GM23338 (cell line): Measurements from ENCODE around the gene IRGC. TPM values are rescaled to one million over a fixed set of nuclear protein-coding genes. Genes with fewer than 3 reads are reported as not detected.

Experiments used
- ATAC-seq: fragments of 200-7000 bp; cut with Tn5 transposase; 3 replicates; pipeline ENCODE4 v1.9.1; 2020
- DNase-seq: peaks from one replicate; pipeline ENCODE4 v3.0.0-alpha.2; 2015; ENCODE audit warnings: low spot score
- H2AFZ ChIP-seq: fragments of 200-600 bp; sonication (generic); 2 replicates; pipeline ENCODE4 v1.8.0; 2016; ENCODE audit warnings: antibody characterized with exemption, mild to moderate bottlenecking, moderate library complexity
- H3F3A ChIP-seq: fragments of 200-600 bp; sonication (generic); replicated peaks from 2 replicates; pipeline ENCODE4 v1.8.0; 2017; ENCODE audit warnings: antibody characterized with exemption, mixed run types, low read depth
- H3K27ac ChIP-seq: fragments of 200-600 bp; sonication (generic); 2 replicates; pipeline ENCODE4 v1.6.1; 2016; ENCODE audit warnings: low read depth
- H3K27me3 ChIP-seq: fragments of 200-600 bp; sonication (generic); 2 replicates; pipeline ENCODE4 v1.8.0; 2016; ENCODE audit warnings: mild to moderate bottlenecking, mixed run types, moderate library complexity; ENCODE audit not compliant: insufficient read depth
- H3K36me3 ChIP-seq: fragments of 200-600 bp; sonication (generic); 2 replicates; pipeline ENCODE4 v1.8.0; 2016; ENCODE audit warnings: mild to moderate bottlenecking; ENCODE audit not compliant: insufficient read depth
- H3K4me1 ChIP-seq: fragments of 200-600 bp; sonication (generic); 2 replicates; pipeline ENCODE4 v1.8.0; 2016; ENCODE audit warnings: mild to moderate bottlenecking, moderate library complexity; ENCODE audit not compliant: insufficient read depth
- H3K4me2 ChIP-seq: fragments of 200-600 bp; sonication (generic); 2 replicates; pipeline ENCODE4 v1.7.1; 2017; ENCODE audit warnings: mixed run types
- H3K4me3 ChIP-seq: fragments of 200-600 bp; sonication (generic); 2 replicates; pipeline ENCODE4 v1.6.1; 2016; ENCODE audit warnings: mixed run types
- H3K79me2 ChIP-seq: fragments of 200-600 bp; sonication (generic); replicated peaks from 2 replicates; pipeline ENCODE4 v1.8.0; 2017; ENCODE audit warnings: mild to moderate bottlenecking; ENCODE audit not compliant: insufficient read depth
- H3K9me2 ChIP-seq: fragments of 200-600 bp; sonication (generic); 2 replicates; pipeline ENCODE4 v1.8.0; 2017; ENCODE audit not compliant: insufficient read depth
- H4K20me1 ChIP-seq: fragments of 200-600 bp; sonication (generic); replicated peaks from 2 replicates; pipeline ENCODE4 v1.8.0; 2017; ENCODE audit warnings: mild to moderate bottlenecking; ENCODE audit not compliant: insufficient read depth
- H3K27ac Mint-ChIP-seq: 2 replicates; pipeline ENCODE4 v1.8.0; 2020; ENCODE audit warnings: inconsistent platforms, mild to moderate bottlenecking, moderate library complexity, mixed read lengths
- H3K27me3 Mint-ChIP-seq: 3 replicates; pipeline ENCODE4 v1.8.0; 2022; ENCODE audit warnings: low read depth, mild to moderate bottlenecking, moderate library complexity, mixed read lengths, inconsistent platforms; ENCODE audit not compliant: insufficient read depth, poor library complexity
- H3K36me3 Mint-ChIP-seq: 3 replicates; pipeline ENCODE4 v1.8.0; 2021; ENCODE audit warnings: low read depth, mild to moderate bottlenecking, inconsistent platforms, moderate library complexity, mixed read lengths
- H3K4me1 Mint-ChIP-seq: 3 replicates; pipeline ENCODE4 v1.8.0; 2020; ENCODE audit warnings: mild to moderate bottlenecking, inconsistent platforms, mixed read lengths
- H3K4me3 Mint-ChIP-seq: 3 replicates; pipeline ENCODE4 v1.8.0; 2021; ENCODE audit warnings: moderate library complexity, mild to moderate bottlenecking, inconsistent platforms, mixed read lengths
- H3K9me3 Mint-ChIP-seq: 3 replicates; pipeline ENCODE4 v1.8.0; 2020; ENCODE audit warnings: moderate library complexity, mild to moderate bottlenecking, inconsistent platforms, mixed read lengths
- ETS1 ChIP-seq: IDR thresholded peaks from 2 replicates; pipeline ENCODE4 v1.6.1; 2016; ENCODE audit warnings: antibody characterized with exemption
- EZH2 ChIP-seq: fragments of 200-600 bp; sonication (generic); IDR thresholded peaks from one replicate; pipeline ENCODE4 v1.8.0; 2017; ENCODE audit warnings: antibody characterized with exemption, mild to moderate bottlenecking, low read depth; ENCODE audit not compliant: unreplicated experiment
- EZH2phosphoT487 ChIP-seq: fragments of 200-600 bp; sonication (generic); IDR thresholded peaks from one replicate; pipeline ENCODE4 v1.8.1; 2018; ENCODE audit warnings: antibody characterized with exemption; ENCODE audit not compliant: unreplicated experiment
- JUNB ChIP-seq: IDR thresholded peaks from one replicate; pipeline ENCODE4 v1.6.1; 2016; ENCODE audit warnings: antibody characterized with exemption; ENCODE audit not compliant: unreplicated experiment
- NANOG ChIP-seq: IDR thresholded peaks from 2 replicates; pipeline ENCODE4 v1.6.1; 2016; ENCODE audit warnings: antibody characterized with exemption, borderline replicate concordance
- POLR2AphosphoS5 ChIP-seq: IDR thresholded peaks from 2 replicates; pipeline ENCODE4 v1.6.1; 2016; ENCODE audit warnings: antibody characterized with exemption, low read depth
- STAT1 ChIP-seq: IDR thresholded peaks from one replicate; pipeline ENCODE4 v1.6.1; 2016; ENCODE audit warnings: antibody characterized with exemption; ENCODE audit not compliant: unreplicated experiment
- ZNF114 ChIP-seq: fragments of 250-450 bp; sonication (Bioruptor Pico); IDR thresholded peaks from 2 replicates; pipeline ENCODE4 v1.5.0; 2020; ENCODE audit warnings: mild to moderate bottlenecking, moderate library complexity
- ZNF331 ChIP-seq: fragments of 250-450 bp; sonication (Bioruptor Pico); IDR thresholded peaks from 2 replicates; pipeline ENCODE4 v1.5.0; 2020; ENCODE audit warnings: low read depth, mild to moderate bottlenecking, moderate library complexity
- polyA plus RNA-seq: library from polyadenylated mRNA; unstranded; fragments of >200 nt; fragmentation: Nextera tagmentation; extraction: Ambion mirVana; gene quantifications from 2 replicates; pipeline ENCODE4 v1.2.1, GENCODE V29; 2016
- total RNA-seq: library from RNA; depleted of rRNA; stranded (reverse); fragments of >200 nt; shearing (Covaris generic); gene quantifications from 2 replicates; pipeline ENCODE4 v1.2.3, GENCODE V29; 2014
- TF ChIP-seq, protein P1 (sequence below), 2 experiments: fragments of 200-600 bp in 1 of 2; sonication (generic) in 1 of 2; conservative IDR thresholded peaks; 2 replicates each; pipeline versions ENCODE4 v1.5.1 to v1.6.1; 2016 to 2017; ENCODE audit warnings: antibody characterized with exemption in 2 of 2, low read depth in 2 of 2, mild to moderate bottlenecking in 2 of 2, moderate library complexity in 1 of 2
- TF ChIP-seq, protein P2 (sequence below): fragments of 250-450 bp; sonication (Bioruptor Pico); IDR thresholded peaks from 2 replicates; pipeline ENCODE4 v1.5.0; 2020; ENCODE audit warnings: mild to moderate bottlenecking, moderate library complexity
- TF ChIP-seq, protein P3 (sequence below): IDR thresholded peaks from one replicate; pipeline ENCODE4 v1.6.1; 2018; ENCODE audit warnings: antibody characterized with exemption; ENCODE audit not compliant: unreplicated experiment

The IRGC gene
- total and polyA plus RNA-seq, 2 experiments from 2014 or later = not detected

DNA sequence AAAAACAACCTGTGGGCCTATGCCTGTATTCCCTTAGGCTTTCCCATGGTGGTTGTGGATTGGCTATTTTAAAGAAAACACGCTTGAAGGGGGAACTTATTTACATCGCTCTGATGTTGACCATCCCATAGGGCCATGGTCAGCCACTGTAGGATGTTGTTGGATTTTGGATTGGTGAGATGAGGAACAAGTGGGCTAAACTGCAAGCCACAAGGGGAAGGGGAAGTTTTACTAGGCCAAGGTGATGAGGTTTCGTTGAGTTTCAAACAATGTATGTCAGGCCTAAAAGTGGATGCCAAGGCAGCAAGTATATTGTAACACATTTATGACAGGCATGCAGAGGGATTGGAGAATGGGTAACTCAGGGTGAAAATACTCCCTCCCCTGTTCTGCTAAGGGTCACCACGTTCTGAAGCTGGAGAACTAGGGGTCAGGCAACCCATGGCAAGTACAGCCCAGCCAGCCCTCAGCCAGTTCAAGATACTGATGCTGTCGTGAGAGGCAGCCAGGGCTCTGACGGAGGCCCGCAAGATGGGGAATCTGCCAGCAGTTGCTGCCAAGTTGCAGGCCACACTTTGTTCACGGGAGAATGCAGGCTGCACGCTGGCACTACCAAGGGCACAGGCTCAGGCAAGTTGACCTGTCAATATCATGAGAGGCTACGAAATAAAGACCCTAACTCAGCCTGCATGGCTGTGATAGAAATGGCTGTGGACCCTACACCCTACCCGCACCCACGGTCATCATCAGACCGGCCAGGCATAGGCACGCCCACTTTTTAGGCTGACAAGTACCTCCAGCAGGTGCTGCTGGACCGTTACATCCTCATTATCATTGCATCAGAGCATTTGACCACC, 11.1 kb downstream of the IRGC start:
- no peaks in the 10 kb centered on the region; the same call in 1 of the 2 replicates for H4K20me1 ChIP-seq
- H3K27me3 Mint-ChIP-seq = peaks cover 8% of the 10 kb centered on the region
- no peak overlapping the region for H2AFZ ChIP-seq
- H3K9me2 ChIP-seq = no peaks in the 10 kb centered on the region
- no peaks in the 10 kb centered on the region; the same call in 2 of the 3 replicates for H3K4me1 Mint-ChIP-seq
- H3K36me3 Mint-ChIP-seq = peaks cover 26% of the 10 kb centered on the region
- no peak overlapping the region; the same call in 2 of the 3 replicates for H3K4me3 Mint-ChIP-seq
- no peak for ATAC-seq
- TF ChIP-seq ZNF331 (CRISPR knock-in tag) (no peak), STAT1 (no peak), JUNB (no peak), POLR2AphosphoS5 (no peak), NANOG (no peak), EZH2 (no peak), ZNF114 (no peak), EZH2phosphoT487 (no peak), ETS1 (no peak)
- TF ChIP-seq, protein P1, sequence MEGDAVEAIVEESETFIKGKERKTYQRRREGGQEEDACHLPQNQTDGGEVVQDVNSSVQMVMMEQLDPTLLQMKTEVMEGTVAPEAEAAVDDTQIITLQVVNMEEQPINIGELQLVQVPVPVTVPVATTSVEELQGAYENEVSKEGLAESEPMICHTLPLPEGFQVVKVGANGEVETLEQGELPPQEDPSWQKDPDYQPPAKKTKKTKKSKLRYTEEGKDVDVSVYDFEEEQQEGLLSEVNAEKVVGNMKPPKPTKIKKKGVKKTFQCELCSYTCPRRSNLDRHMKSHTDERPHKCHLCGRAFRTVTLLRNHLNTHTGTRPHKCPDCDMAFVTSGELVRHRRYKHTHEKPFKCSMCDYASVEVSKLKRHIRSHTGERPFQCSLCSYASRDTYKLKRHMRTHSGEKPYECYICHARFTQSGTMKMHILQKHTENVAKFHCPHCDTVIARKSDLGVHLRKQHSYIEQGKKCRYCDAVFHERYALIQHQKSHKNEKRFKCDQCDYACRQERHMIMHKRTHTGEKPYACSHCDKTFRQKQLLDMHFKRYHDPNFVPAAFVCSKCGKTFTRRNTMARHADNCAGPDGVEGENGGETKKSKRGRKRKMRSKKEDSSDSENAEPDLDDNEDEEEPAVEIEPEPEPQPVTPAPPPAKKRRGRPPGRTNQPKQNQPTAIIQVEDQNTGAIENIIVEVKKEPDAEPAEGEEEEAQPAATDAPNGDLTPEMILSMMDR (conservative IDR thresholded peaks at IDR 0.05; ENCODE audit: low read depth in 2 of 2) = no peak
- TF ChIP-seq, protein P2, sequence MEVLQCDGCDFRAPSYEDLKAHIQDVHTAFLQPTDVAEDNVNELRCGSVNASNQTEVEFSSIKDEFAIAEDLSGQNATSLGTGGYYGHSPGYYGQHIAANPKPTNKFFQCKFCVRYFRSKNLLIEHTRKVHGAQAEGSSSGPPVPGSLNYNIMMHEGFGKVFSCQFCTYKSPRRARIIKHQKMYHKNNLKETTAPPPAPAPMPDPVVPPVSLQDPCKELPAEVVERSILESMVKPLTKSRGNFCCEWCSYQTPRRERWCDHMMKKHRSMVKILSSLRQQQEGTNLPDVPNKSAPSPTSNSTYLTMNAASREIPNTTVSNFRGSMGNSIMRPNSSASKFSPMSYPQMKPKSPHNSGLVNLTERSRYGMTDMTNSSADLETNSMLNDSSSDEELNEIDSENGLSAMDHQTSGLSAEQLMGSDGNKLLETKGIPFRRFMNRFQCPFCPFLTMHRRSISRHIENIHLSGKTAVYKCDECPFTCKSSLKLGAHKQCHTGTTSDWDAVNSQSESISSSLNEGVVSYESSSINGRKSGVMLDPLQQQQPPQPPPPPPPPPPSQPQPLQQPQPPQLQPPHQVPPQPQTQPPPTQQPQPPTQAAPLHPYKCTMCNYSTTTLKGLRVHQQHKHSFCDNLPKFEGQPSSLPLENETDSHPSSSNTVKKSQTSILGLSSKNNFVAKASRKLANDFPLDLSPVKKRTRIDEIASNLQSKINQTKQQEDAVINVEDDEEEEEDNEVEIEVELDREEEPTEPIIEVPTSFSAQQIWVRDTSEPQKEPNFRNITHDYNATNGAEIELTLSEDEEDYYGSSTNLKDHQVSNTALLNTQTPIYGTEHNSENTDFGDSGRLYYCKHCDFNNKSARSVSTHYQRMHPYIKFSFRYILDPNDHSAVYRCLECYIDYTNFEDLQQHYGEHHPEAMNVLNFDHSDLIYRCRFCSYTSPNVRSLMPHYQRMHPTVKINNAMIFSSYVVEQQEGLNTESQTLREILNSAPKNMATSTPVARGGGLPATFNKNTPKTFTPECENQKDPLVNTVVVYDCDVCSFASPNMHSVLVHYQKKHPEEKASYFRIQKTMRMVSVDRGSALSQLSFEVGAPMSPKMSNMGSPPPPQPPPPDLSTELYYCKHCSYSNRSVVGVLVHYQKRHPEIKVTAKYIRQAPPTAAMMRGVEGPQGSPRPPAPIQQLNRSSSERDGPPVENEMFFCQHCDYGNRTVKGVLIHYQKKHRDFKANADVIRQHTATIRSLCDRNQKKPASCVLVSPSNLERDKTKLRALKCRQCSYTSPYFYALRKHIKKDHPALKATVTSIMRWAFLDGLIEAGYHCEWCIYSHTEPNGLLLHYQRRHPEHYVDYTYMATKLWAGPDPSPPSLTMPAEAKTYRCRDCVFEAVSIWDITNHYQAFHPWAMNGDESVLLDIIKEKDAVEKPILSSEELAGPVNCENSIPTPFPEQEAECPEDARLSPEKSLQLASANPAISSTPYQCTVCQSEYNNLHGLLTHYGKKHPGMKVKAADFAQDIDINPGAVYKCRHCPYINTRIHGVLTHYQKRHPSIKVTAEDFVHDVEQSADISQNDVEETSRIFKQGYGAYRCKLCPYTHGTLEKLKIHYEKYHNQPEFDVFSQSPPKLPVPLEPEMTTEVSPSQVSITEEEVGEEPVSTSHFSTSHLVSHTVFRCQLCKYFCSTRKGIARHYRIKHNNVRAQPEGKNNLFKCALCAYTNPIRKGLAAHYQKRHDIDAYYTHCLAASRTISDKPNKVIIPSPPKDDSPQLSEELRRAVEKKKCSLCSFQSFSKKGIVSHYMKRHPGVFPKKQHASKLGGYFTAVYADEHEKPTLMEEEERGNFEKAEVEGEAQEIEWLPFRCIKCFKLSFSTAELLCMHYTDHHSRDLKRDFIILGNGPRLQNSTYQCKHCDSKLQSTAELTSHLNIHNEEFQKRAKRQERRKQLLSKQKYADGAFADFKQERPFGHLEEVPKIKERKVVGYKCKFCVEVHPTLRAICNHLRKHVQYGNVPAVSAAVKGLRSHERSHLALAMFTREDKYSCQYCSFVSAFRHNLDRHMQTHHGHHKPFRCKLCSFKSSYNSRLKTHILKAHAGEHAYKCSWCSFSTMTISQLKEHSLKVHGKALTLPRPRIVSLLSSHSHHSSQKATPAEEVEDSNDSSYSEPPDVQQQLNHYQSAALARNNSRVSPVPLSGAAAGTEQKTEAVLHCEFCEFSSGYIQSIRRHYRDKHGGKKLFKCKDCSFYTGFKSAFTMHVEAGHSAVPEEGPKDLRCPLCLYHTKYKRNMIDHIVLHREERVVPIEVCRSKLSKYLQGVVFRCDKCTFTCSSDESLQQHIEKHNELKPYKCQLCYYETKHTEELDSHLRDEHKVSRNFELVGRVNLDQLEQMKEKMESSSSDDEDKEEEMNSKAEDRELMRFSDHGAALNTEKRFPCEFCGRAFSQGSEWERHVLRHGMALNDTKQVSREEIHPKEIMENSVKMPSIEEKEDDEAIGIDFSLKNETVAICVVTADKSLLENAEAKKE = no peak
- TF ChIP-seq, protein P3, sequence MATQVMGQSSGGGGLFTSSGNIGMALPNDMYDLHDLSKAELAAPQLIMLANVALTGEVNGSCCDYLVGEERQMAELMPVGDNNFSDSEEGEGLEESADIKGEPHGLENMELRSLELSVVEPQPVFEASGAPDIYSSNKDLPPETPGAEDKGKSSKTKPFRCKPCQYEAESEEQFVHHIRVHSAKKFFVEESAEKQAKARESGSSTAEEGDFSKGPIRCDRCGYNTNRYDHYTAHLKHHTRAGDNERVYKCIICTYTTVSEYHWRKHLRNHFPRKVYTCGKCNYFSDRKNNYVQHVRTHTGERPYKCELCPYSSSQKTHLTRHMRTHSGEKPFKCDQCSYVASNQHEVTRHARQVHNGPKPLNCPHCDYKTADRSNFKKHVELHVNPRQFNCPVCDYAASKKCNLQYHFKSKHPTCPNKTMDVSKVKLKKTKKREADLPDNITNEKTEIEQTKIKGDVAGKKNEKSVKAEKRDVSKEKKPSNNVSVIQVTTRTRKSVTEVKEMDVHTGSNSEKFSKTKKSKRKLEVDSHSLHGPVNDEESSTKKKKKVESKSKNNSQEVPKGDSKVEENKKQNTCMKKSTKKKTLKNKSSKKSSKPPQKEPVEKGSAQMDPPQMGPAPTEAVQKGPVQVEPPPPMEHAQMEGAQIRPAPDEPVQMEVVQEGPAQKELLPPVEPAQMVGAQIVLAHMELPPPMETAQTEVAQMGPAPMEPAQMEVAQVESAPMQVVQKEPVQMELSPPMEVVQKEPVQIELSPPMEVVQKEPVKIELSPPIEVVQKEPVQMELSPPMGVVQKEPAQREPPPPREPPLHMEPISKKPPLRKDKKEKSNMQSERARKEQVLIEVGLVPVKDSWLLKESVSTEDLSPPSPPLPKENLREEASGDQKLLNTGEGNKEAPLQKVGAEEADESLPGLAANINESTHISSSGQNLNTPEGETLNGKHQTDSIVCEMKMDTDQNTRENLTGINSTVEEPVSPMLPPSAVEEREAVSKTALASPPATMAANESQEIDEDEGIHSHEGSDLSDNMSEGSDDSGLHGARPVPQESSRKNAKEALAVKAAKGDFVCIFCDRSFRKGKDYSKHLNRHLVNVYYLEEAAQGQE = no peak
- no peaks in the 10 kb centered on the region for H3F3A ChIP-seq
- H3K27me3 ChIP-seq = no peaks in the 10 kb centered on the region
- DNase-seq = no peak
- no peak overlapping the region for H3K27ac Mint-ChIP-seq
- no peaks in the 10 kb centered on the region for H3K4me1 ChIP-seq
- H3K4me2 ChIP-seq = no peak overlapping the region
- no peak overlapping the region for H3K4me3 ChIP-seq
- no peaks in the 10 kb centered on the region for H3K79me2 ChIP-seq
- H3K9me3 Mint-ChIP-seq = no peaks in the 10 kb centered on the region; the same call in 2 of the 3 replicates
- no peak overlapping the region for H3K27ac ChIP-seq
- no peaks in the 10 kb centered on the region for H3K36me3 ChIP-seq
